NCI-H1092 (cell line): ENCODE results near the gene AKNA.

Source experiments
- DNase-seq: peaks from one replicate; lab custom pipeline; 2025; lab: John Stamatoyannopoulos, UW

The AKNA gene

DNA sequence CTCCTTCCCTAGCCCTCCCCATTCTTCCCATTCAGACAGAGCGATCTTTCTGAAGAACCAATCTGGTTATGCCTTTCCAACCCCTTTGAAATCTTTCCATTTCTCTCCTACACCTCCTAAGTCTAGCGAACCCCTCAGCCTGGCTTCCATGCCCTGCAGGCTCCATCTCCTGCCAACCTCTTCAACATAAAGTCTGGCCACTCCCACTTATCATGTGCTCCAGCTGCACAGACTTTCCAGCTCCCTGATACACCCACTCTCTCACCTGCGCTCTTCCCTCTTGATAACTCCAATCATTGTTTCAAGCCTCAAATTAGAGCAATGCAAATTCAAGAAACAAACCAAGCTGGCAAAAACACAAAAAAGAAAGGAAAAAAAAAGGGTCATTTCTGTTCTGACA lies 68.6 kb downstream of the AKNA start:
- DNase-seq, result no peak

DNA sequence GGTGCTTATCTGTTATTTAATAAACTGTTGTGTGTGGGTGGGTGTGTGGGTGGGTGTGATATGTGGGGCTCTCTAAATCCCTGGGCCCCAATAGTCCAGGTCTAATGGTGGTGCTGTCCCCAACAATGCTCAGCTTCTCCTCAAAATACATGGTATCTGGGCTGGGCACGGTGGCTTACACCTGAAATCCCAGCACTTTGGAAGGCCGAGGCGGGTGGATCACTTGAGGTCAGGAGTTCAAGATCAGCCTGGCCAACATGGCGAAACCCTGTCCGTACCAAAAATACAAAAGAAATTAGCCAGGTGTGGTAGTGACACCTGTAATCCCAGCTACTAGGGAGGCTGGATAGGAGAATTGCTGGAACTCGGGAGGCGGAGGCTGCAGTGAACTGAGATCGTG lies 69.4 kb downstream of the AKNA start:
- DNase-seq, result no peak

DNA sequence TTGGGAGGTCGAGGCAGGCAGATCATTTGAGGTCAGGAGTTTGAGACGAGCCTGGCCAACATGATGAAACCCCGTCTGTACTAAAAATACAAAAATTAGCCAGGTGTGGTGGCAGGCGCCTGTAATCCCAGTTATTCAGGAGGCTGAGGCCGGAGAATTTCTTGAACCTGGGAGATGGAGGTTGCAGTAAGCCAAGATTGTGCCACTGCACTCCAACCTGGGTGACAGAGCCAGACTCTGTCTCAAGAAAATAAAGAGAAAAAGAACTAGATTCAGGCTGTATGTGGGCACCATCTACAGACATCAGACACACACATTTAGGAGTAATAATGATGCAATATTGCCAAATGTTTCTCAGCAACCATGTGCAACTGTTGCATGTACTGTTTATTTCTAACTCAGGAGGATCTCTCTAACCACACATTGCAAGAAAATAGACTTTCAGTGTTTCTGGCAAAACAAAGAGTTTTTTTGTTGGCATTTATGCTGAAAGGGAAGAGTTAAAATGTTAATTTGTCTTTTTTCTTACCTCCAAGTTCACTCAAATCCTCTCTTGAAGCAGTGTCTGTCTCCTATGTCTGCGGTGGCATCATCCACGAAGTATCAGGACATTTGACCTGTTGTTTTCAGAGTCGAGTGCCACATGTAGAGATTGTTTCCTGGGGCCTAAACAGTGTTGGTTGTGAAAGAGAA lies 70.0 kb downstream of the AKNA start:
- no peak for DNase-seq

DNA sequence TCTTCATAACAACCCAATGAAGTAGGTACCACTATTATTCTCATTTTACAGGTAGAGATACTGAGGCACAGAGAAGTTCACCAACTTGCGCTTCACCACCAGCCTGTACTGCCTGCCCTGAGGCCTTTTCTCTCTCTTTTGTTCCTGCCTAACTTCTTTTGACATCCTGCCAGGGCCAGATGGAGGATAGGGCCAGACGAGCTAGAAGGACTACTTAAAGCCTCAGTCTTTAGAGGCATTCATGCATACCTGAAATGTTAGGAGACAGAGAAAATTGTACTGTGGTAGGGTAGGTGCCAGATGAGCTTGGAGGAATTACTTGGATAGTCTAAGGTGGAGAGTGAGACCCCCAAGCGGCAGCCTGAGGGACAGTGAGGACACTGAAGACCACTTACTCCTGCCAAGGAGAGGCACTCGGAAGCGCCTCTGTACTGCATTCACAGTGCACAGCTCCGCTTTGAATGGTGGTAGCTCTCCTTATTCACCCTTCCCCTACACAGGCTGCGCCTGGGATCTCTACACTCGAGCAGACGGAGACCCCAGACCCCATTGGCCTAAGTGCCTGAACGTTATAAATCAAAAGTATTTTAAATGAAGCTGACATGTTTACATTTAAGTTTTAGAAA lies 71.1 kb downstream of the AKNA start:
- DNase-seq, result no peak

DNA sequence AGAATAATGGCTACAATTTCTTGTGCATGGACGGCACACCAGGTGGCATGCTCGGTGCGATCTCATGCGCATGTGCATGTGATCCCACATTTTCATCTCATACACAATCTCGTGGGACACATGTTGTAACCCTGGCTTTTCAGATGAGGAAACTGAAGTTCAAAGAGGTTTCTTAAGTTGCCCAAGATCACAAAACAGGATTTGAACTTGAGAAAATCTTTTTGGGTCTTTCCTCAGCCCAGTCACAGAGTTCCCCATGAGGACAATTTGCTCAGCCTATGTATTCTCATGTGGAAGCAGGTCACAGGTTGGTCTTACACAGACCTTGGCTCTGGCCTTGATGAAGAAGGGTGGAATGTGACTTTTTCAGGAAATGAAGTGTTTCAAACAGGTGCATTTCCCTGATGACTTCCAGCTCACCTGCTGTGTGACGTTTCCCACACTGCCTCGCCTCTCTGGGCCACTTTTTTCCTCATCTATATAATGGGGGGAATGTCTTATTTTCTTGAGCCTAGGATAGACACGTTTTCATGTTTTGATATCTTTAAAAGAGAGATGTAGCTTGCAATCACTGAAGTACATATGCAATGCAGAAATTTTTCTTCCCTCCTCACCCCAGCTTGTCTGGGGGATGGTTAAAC lies 71.9 kb downstream of the AKNA start:
- DNase-seq, result no peak

DNA sequence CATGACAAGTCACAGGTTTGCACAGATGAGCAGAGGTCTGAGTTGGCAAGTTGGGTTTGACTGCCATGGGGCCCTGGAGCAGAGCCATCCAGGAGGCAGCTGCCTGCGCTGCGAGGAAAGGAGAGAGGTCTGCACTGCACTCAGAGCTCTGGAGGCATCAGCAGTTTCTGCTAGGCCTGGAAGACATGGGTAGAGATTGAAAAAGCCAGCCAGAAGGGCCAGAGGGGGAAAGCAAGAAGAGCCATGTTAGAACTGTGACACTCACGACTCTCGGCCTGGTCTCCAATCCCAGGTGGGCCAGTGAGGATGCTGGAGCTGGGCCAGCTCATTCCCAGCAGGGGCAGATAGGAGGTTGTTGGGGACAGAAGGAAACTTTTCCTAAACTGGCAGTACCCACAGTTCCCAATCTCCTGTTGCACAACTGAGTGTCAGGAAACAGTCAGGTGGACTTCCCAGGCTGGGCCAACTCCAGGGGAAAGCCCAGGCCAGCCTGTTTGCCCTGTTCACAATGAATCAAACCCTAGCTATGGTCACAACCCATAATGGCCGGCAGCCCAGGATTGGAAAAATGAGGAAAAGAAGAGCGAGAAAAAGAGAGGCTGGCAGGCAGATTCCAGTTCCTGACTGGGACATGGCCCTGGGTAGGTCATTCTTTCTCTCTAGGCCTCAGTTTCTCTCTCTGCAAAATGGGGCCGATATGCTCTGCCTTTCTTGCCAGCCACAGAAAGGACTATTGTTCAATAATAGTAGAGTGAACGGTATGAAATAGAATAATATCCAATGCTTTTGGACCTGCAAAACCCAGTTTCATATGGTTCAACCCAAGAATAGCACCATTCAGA lies 72.7 kb downstream of the AKNA start:
- no peak for DNase-seq

DNA sequence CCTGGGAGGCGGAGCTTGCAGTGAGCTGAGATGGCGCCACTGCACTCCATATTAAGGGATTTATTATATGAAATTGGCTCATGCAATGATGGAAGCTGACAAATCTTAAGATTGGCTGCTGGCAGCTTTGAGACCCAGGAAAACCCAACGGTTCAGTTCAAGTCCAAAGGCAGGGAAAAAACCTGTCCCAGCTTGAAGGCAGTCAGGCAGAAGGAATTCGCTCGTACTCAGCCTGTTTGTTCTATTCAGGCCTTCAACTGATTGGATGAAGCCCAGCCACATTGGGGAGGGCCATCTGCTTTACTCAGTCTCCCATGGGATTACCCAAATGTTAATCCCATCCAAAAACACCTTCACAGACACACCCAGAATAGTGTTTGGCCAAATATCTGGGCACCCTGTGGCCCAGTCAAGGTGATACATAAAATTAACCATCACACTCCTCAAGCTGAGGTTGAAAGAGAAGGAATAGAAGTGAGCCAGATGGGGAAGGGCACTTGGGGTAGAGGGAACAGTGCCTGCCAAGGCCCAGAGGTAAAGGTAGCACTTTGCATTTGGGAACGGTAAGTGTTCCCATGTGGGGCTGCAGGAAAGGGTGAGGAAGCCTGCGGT lies 73.4 kb downstream of the AKNA start:
- no peak for DNase-seq

DNA sequence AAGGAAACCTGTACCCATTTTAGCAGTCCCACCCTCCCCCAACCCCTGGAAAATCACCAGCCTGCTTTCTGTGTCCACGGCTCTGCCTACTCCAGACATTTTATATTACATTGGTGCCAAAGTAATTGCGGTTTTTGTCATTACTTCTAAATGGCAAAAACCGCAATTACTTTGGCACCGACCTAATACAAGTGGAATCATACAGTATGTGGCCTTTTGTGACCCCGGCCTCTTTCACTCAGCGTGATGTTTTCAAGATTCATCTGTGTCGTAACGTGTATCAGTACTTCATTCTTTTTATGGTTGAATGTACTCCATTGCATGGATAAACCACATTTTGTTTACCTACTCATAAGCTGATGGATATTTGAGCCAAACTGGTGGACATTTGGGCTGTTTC lies 74.6 kb downstream of the AKNA start:
- DNase-seq, result no peak

DNA sequence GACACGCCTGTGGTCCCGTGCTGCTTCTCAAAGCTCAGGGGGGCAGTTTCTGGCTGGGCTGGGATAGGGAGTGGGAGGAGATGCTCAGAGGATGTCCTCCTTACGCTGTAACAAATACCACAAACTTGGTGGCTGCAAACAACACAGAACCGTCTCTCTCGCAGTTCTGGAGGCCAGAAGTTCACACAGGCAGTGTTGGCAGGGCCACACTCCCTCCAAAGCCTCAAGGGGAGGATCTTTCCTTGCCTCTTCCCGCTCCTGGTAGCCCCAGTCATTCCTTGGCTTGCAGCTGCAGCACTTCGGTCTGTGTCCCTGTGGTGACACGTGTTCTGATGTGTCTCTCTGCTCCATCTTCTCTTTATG lies 75.3 kb downstream of the AKNA start:
- DNase-seq, result no peak

DNA sequence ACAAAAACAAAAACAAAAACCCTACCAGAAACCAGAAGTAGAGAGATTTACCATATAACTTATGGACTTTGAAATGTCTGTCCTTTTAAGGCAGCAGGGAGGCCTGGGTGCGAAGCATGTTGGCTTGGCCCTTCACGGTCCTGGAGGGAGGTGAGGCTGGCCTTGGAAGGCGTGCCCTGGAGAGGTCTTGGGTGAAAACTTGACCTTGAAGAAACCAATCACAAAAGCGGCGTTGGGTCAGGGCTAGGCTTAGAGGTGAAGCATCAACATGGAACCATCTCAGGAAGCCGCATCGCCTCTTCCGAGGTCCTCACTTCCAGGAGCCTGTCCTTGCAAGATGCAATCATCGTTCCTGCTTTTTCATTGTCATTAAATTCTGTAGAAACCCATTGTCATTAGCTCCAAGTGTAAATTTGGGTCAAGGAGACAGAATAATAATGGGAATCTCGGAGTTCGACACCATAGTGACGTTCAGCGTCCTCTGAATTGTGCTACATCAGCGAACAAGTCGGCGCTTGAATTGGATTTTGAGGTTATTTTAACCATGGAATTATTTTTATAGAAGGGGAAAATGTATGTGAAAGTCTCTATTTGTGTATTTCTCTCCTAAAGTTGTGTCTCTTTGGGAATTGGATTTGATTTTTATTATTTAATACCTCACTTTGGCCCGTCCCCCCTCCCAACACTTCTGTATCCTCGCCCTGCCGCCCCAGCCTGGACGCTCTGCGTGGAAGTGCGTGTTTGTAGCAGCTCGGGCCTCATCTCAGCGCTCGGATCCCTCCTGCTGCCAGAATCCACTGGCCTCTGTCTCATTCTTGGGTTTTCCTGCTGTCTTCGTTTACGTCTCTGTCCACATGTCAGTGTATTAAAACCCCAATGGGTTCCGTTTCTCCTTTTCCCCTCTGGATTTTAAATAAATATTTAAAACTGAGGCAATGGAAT lies 75.9 kb downstream of the AKNA start:
- no peak for DNase-seq

DNA sequence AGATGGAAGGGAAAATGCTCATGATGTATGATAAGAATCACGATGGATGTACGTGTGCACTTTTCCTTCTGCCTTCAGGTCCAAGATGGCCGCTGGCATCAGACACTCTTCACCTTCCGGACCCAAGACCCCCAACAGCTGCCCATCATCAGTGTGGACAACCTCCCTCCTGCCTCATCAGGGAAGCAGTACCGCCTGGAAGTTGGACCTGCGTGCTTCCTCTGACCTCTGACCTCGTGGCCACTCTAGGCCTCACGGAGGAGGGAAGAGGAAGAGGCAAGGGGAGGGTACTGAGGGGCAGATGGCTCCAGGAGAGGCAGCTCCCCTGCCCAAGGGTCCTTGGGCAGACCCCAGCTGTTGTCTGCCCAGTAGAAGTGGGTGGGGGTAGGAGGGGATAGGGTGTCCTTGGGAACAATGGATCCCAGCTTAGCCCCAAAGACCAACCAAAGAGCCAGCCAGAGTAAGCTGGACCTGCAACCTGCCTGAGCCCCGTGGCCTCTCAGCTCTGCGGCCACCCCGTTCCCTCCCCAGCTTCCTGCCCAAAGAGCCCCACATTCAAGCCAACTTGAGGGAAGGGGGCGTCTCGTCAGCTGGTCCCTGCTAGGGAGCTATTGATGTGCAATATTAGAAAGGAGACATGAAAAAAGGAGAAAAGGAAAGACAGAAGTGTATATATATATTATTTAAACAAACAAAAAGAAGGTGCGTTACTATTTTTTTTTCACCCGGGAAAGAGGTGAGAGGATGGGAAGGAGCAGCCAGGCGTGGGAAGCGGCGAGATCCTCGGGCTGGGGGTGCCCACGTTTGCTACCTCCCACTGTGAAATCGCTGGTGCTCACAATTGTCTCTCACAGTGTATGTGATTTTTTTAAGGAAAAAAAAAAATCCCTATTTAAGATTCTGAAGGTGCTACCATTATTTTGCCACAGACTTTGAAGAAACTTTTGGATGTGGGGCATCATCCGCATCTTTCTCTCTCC lies 77.0 kb downstream of the AKNA start:
- no peak for DNase-seq

DNA sequence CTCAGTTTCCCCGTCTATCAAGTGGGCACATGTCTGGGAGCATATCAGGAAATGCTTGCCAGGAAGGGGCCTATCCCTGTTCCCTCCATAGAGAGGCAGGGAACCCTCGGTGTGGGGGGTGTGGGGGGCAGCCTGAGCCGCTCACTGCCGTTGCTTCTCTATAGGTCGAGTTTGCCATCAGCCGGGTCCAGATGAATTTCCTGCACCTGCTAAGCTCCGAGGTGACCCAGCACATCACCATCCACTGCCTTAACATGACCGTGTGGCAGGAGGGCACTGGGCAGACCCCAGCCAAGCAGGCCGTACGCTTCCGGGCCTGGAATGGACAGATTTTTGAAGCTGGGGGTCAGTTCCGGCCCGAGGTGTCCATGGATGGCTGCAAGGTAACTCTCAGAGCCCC lies 78.7 kb downstream of the AKNA start:
- DNase-seq, result no peak

DNA sequence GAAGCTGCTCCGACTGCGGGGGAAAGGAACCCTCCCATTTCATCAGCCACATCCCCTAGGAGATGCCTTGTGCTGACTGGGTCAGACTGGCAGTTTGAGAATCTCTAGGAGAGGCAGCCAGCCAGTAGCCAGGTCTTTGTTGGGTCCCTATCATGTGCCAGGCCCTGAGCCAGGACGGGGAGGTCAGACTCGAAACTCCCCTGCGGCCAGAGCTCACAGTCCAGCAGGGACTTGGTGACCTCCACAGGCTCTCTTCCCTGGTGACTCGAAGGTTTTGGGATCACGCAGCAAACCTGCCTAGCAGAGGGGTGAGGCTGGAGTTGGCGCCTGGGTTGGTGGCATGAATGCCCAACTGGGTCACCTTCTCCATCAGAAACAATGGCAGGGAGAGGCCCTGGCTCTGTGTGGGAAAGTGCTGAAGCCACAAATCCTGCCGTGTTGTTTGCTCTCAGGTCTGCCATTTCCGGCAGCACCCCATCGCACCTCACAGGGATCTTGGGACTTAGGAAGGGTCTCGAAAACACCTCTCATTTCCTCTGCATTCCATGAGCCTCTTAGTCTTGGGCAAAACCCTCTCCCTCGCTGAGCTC lies 79.3 kb downstream of the AKNA start:
- DNase-seq, result no peak

DNA sequence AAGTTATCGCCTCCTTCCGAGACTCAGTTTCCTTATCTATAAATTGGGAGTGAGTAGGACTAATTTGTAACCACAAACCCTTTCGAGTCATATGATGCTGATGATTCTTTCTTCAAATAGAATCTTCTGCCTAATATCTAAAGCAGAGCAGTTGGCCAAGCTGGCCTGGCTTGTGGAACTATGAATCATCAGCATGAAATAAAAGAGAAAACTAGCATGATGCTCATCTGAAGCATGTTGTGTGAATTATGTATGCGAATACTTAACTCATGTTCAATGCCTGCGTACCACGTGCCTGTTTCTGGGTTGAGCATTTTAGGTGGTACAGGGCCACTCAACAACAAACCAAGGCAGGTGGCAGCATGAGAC lies 79.9 kb downstream of the AKNA start:
- DNase-seq, result no peak

DNA sequence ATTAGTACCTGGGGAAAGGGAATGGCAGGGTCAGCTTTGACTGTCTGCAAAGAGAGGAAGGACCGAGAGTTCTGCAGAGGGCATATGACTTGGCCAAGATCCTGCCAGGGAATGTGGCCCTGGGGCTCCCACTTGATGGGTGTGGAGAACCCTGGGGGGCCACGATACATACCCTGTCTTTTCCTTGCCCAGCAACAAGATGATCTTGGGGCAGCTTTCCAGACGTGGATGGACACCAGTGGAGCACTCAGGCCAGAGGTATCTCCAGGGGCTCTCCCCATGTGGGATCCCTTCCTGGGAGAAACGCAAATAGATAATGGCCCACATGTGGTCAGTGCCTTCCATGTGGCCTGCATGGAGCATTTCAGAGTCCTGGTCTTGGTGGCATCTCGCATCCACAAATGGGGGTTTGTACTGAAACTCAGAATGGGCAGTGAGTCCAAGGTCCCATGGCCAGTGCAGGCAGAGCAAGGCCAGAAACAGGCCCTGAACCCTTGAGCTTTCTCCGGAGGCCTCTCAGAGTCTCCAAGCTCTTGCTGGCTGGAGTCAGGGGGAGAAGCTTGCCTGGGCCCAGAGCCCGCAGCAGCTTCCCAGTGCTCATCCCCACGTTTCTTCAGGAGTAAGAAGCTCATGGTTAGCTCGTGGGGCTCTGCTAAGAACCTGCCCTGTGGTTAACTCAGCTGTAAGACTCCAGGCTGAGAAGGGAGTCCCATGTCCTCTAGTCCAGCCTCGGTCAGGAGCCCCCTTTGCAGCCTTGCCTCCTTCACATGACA lies 83.2 kb downstream of the AKNA start:
- DNase-seq, result no peak

DNA sequence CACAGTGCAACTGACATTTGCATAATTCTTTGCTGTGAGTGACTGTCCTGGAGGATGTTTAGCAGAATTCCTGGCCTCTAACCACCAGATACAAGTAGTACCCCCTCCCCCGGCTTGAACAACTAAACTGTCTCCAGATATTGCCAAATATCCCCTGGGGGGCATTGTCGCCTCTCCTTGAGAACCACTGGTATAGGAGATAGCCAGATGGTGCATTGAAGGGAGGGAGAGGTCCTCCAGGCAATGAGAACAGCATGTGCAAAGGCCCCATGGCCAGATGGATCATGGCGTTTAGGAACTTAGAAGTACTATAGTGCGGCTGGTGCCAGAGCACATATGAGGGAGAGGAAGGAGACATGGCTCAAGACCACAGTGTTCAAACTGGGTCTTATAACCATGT lies 83.8 kb downstream of the AKNA start:
- DNase-seq, result no peak

DNA sequence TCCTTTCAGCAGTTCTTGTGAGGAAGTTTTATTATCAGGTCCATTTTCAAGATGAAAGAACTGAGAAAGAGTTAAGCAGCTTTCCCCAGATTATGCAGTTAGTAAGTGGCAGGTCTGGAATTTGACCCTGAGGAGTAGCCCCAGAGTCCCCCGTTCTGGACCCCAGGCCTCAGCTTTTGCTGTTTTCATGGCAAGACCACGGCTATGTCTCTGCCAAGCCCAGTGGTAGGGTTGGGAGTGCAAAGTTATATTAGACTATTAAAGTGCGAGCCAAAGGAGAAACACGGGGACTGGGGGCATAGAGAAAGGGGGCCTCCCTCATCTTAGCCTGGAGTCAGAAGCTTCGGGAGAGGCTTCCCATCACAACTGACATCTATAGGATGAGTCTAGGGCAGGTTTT lies 84.2 kb downstream of the AKNA start:
- no peak for DNase-seq

DNA sequence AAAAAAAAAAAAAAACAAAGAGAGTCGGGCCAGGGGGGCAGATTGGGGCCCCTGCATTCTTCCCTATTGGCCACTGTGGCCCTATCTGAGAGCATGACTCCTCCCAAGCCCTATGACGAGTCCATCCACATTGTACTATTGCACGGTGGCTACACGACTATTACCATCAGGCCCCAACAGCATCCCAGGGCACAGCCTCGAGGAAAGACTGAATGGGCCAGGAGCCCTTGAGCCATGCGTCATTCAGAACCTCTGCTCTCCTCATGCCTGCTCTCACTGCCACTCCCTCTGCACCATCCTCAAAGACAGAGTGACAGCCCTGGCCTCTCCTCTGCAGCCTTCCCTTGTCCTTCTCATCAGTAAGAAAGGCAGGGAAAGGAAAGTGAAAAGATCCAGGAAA lies 85.1 kb downstream of the AKNA start:
- no peak for DNase-seq
